ENCODE measurements around the gene ALAD.

DNA sequence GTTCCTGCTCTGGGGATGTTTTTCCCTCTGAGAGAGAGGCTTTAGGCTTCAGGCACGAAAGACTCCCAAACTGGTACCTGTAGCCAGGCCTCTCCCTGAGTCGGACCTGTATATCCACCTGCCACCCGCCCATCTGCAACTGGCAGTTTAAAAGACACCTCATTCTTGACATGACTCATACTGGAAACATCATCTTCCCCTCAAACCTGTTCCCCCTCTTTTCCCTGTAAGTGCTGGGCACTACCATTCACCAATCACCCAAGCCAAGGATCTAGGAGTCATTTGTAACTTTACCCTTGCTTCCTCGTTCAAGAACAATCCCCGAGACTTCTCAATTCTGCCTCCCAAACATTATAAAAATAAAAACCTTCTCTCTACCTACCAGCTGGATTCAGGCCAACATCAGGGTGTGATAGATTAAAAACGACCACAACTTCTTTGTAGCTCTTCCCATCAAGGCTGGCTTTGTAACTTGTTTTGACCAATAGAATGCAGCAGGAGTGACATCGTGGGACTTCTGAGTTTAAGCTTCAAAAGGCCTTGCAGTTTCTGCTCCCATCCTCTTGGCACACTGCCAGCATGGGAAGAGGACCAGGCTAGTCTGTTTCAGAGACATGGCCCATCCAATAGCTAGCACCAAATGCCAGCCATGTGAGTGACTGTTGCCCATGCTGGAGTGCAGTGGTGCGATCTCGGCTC is 59.2 kb downstream of the ALAD start:
- TF ChIP-seq ZNF350 (CRISPR knock-in tag; IDR thresholded peaks at IDR 0.05; ENCODE audit: borderline replicate concordance, low read depth) (no peak), ZNF496 (CRISPR knock-in tag; IDR thresholded peaks at IDR 0.05; ENCODE audit: insufficient replicate concordance) (no peak), CHD4 (IDR thresholded peaks at IDR 0.05; ENCODE audit: borderline replicate concordance, low read length) (no peak), RAD21 (CRISPR knock-in tag; IDR thresholded peaks at IDR 0.05) (no peak), SP1 (IDR thresholded peaks at IDR 0.05) (no peak), SP1 (CRISPR knock-in tag; IDR thresholded peaks at IDR 0.05) (no peak), BHLHE40 (IDR thresholded peaks at IDR 0.05; ENCODE audit: low read length) (no peak), MXI1 (IDR thresholded peaks at IDR 0.05; ENCODE audit: borderline replicate concordance, low read depth, low read length) (no peak), SP4 (CRISPR knock-in tag; IDR thresholded peaks at IDR 0.05) (no peak), GTF2F1 (IDR thresholded peaks at IDR 0.05; ENCODE audit: low read length) (no peak), HDAC6 (IDR thresholded peaks at IDR 0.05; ENCODE audit: low read depth, low read length) (no peak), POLR2AphosphoS5 (IDR thresholded peaks at IDR 0.05; ENCODE audit: low read depth, low read length) (no peak)
- TF ChIP-seq, protein P1, sequence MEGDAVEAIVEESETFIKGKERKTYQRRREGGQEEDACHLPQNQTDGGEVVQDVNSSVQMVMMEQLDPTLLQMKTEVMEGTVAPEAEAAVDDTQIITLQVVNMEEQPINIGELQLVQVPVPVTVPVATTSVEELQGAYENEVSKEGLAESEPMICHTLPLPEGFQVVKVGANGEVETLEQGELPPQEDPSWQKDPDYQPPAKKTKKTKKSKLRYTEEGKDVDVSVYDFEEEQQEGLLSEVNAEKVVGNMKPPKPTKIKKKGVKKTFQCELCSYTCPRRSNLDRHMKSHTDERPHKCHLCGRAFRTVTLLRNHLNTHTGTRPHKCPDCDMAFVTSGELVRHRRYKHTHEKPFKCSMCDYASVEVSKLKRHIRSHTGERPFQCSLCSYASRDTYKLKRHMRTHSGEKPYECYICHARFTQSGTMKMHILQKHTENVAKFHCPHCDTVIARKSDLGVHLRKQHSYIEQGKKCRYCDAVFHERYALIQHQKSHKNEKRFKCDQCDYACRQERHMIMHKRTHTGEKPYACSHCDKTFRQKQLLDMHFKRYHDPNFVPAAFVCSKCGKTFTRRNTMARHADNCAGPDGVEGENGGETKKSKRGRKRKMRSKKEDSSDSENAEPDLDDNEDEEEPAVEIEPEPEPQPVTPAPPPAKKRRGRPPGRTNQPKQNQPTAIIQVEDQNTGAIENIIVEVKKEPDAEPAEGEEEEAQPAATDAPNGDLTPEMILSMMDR (CRISPR knock-in tag; IDR thresholded peaks at IDR 0.05), result no peak
- TF ChIP-seq, protein P2, sequence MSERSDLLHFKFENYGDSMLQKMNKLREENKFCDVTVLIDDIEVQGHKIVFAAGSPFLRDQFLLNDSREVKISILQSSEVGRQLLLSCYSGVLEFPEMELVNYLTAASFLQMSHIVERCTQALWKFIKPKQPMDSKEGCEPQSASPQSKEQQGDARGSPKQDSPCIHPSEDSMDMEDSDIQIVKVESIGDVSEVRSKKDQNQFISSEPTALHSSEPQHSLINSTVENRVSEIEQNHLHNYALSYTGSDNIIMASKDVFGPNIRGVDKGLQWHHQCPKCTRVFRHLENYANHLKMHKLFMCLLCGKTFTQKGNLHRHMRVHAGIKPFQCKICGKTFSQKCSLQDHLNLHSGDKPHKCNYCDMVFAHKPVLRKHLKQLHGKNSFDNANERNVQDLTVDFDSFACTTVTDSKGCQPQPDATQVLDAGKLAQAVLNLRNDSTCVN (CRISPR knock-in tag; IDR thresholded peaks at IDR 0.05; ENCODE audit: borderline replicate concordance), result no peak
- TF ChIP-seq, protein P3, sequence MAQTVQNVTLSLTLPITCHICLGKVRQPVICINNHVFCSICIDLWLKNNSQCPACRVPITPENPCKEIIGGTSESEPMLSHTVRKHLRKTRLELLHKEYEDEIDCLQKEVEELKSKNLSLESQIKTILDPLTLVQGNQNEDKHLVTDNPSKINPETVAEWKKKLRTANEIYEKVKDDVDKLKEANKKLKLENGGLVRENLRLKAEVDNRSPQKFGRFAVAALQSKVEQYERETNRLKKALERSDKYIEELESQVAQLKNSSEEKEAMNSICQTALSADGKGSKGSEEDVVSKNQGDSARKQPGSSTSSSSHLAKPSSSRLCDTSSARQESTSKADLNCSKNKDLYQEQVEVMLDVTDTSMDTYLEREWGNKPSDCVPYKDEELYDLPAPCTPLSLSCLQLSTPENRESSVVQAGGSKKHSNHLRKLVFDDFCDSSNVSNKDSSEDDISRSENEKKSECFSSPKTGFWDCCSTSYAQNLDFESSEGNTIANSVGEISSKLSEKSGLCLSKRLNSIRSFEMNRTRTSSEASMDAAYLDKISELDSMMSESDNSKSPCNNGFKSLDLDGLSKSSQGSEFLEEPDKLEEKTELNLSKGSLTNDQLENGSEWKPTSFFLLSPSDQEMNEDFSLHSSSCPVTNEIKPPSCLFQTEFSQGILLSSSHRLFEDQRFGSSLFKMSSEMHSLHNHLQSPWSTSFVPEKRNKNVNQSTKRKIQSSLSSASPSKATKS (CRISPR knock-in tag; IDR thresholded peaks at IDR 0.05), result no peak

Data from HepG2 (cell line).